ENCODE results near the gene TMEM88. TPM values are rescaled to one million over a fixed set of nuclear protein-coding genes. Genes with fewer than 3 reads are reported as not detected.
A peak's percentile ranks its signal among the peaks of the same experiment; 100 is the strongest.

TMEM88 gene
- total and polyA plus RNA-seq, 2 of the 13 experiments (the other 11 are each of a cell fraction or from before 2014, with no cell fraction given): 0.31 to 0.66 TPM

DNA sequence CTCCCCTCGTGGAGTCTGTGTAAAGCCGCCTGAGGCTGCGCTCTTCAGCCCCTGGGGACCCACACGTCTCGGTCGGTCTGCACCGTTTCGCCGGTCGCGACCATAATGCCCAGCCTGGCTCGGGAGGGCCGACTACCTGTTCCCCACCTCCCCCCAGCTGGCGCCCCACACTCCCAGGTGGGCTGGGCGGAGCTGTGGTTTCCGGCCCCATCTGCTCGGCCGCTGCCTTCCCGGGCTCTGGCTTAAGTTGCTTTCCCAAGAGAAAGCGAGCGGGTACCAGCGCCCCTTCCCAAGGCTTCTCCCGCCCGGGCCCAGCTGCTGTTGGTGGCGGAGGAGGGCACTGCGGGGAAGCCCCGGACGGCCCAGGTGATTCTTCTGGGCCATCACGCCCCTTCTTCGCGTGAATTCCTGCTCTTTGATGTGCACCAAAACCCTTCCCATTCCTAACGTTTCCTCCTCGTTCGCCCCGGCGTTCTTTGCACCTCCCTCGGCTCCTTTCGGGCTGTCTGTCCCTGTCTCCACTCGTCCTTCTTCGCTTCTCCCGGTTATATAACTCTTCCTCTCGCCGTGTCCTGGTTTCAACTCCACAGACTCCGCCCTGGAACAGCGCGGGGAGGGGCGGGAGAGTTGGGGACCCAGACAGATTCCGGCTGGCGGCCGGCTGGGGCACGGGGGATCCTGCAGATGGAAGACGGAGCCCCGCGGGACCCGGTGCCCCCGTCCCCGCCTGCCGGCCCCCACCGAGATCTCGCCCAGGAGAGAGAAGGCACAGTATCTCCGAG is 18.9 kb upstream of the TMEM88 start (continued):
- no peak for TF ChIP-seq REST (IDR thresholded peaks at IDR 0.05; ENCODE audit: borderline replicate concordance in 1 of 2, low read depth in 1 of 2, low read length in 2 of 2)
- no peak; the same call in 1 of the 2 replicates for TF ChIP-seq NFKB2 (CRISPR knock-in tag; IDR thresholded peaks at IDR 0.05; ENCODE audit: borderline replicate concordance)
- no peak; the same call in 1 of the 2 replicates for TF ChIP-seq GATA4 (IDR thresholded peaks at IDR 0.05; ENCODE audit: borderline replicate concordance, low read depth)
- TF ChIP-seq ZNF30 (CRISPR knock-in tag; IDR thresholded peaks at IDR 0.05): no peak
- TF ChIP-seq STAG1 (CRISPR knock-in tag; IDR thresholded peaks at IDR 0.05): no peak
- TF ChIP-seq JUNB (CRISPR knock-in tag; IDR thresholded peaks at IDR 0.05; ENCODE audit: borderline replicate concordance): no peak
- no peak for TF ChIP-seq AHDC1 (CRISPR knock-in tag; IDR thresholded peaks at IDR 0.05; ENCODE audit: borderline replicate concordance)
- TF ChIP-seq PLSCR1 (CRISPR knock-in tag; IDR thresholded peaks at IDR 0.05; ENCODE audit: borderline replicate concordance): no peak
- no peak for TF ChIP-seq MLLT10 (CRISPR knock-in tag; IDR thresholded peaks at IDR 0.05)
- TF ChIP-seq ZNF260 (CRISPR knock-in tag; IDR thresholded peaks at IDR 0.05; ENCODE audit: borderline replicate concordance, low read depth): no peak
- no peak; the same call in 1 of the 2 replicates for TF ChIP-seq ZNF605 (CRISPR knock-in tag; IDR thresholded peaks at IDR 0.05)
- TF ChIP-seq ZNF136 (CRISPR knock-in tag; IDR thresholded peaks at IDR 0.05; ENCODE audit: low read depth): no peak
- peak; percentile 59 to 69 for TF ChIP-seq POLR2A (IDR thresholded peaks at IDR 0.05; ENCODE audit: insufficient read depth in 1 of 2, low read depth in 2 of 2, low read length in 2 of 2)
- no peak for TF ChIP-seq TP53 (CRISPR knock-in tag; conservative IDR thresholded peaks at IDR 0.05)
- no peak for TF ChIP-seq ATF2 (CRISPR knock-in tag; IDR thresholded peaks at IDR 0.05)
- TF ChIP-seq ZNF431 (CRISPR knock-in tag; IDR thresholded peaks at IDR 0.05; ENCODE audit: borderline replicate concordance, low read depth): no peak
- TF ChIP-seq PITX1 (CRISPR knock-in tag; IDR thresholded peaks at IDR 0.05): no peak
- no peak for TF ChIP-seq MYNN (CRISPR knock-in tag; IDR thresholded peaks at IDR 0.05; ENCODE audit: low read depth)

Data from HepG2 (cell line).